Measurements from ENCODE around the gene ALG10B. TPM values are rescaled to one million over a fixed set of nuclear protein-coding genes. Genes with fewer than 3 reads are reported as not detected.
"Not testable (repeated sequence)": the region's sequence is repeated elsewhere in the genome, so short reads cannot be mapped to it uniquely, and the experiment has no call there.

The ALG10B gene
- total and polyA plus RNA-seq, 9 donors, result 2.2 to 11.8 (median 6.3) TPM

- Histone ChIP-seq H3K27ac (no peak overlapping the region), H3K4me3 (no peak overlapping the region), H3K27me3 (no peaks in the 10 kb centered on the region), H3K9me3 (no peaks in the 10 kb centered on the region), H3K36me3 (no peaks in the 10 kb centered on the region), H3K4me1 (ENCODE audit: insufficient read depth) (no peaks in the 10 kb centered on the region)
- intact Hi-C loops (cut with DNase I), result no loop called here
- TF ChIP-seq CTCF (IDR thresholded peaks at IDR 0.05), result no peak
- TF ChIP-seq POLR2A (IDR thresholded peaks at IDR 0.05), result no peak
- TF ChIP-seq EP300 (IDR thresholded peaks at IDR 0.05), result no peak
- no peak for DNase-seq
Observed at GRCh38 chr12:38282886-38283285, 33.7 kb upstream of the ALG10B start.

DNA sequence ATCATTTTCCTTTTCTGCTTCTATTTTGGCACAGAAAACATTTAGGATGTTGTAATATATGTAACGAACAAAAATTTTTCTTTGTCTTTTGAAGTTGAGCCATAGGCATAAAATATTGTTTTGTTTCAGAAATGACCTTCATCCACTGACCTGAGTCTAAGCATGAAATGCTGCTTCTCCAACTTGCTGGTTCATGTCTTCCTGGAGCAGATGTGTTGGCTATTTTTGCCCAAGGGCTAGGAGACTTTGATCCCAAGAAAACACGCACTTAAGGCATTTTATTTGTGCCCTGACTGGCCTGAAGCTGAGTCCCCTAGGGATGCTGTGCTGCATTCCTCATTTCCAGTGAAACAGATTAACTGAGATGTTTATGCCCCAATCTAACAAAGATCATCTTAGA is 27.2 kb upstream of the ALG10B start:
- TF ChIP-seq EP300 (IDR thresholded peaks at IDR 0.05) (no peak), CTCF (IDR thresholded peaks at IDR 0.05) (no peak), POLR2A (IDR thresholded peaks at IDR 0.05) (no peak)
- H3K36me3 ChIP-seq, result no peaks in the 10 kb centered on the region
- intact Hi-C loops (cut with DNase I), result no loop called here
- no peak overlapping the region for H3K27ac ChIP-seq
- no peak overlapping the region for H3K4me3 ChIP-seq
- H3K27me3 ChIP-seq, result no peaks in the 10 kb centered on the region
- DNase-seq, result no peak
- no peaks in the 10 kb centered on the region for H3K4me1 ChIP-seq (ENCODE audit: insufficient read depth)
- no peaks in the 10 kb centered on the region for H3K9me3 ChIP-seq
- WGBS, 3 donors, result 57 to 61% (median 58%) methylated on average over 2 of the region's 2 CpGs

- Histone ChIP-seq H3K27ac (no peak overlapping the region), H3K27me3 (no peaks in the 10 kb centered on the region), H3K4me3 (no peak overlapping the region), H3K36me3 (no peaks in the 10 kb centered on the region), H3K4me1 (ENCODE audit: insufficient read depth) (no peaks in the 10 kb centered on the region), H3K9me3 (no peaks in the 10 kb centered on the region)
- WGBS, 3 donors, result 48 to 64% (median 63%) methylated on average over 4 of the region's 4 CpGs
- intact Hi-C loops (cut with DNase I), result no loop called here
- TF ChIP-seq EP300 (IDR thresholded peaks at IDR 0.05) (no peak), POLR2A (IDR thresholded peaks at IDR 0.05) (no peak), CTCF (IDR thresholded peaks at IDR 0.05) (no peak)
- no peak for DNase-seq
Observed at GRCh38 chr12:38291160-38291559, 25.4 kb upstream of the ALG10B start.

DNA sequence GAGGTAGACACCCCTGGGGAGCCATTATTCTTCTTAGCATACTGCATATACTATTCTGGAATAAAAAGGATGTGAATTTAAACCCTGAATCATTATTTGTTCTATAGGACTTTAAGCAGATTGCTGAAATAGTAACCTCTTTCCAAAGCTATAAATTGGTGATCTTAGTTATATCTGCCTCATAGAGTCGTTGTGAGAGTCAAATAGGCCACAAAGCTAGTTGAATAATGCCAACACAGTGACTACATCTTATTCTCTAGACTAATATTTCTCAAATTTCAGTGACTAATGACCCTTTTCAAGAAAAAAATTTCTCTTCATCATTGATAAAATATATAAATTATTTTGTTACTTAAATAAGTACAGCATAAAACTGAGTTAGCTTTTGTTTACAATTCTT is 13.6 kb upstream of the ALG10B start:
- intact Hi-C loops (cut with DNase I); H3K9me3 ChIP-seq; H3K27ac ChIP-seq; H3K36me3 ChIP-seq; DNase-seq; H3K4me3 ChIP-seq; H3K27me3 ChIP-seq; H3K4me1 ChIP-seq (ENCODE audit: insufficient read depth): not testable (repeated sequence)
- WGBS, 3 donors, result 9 to 31% (median 15%) methylated on average over 1 of the region's 1 CpG

GRCh38 chr12:38321966-38322365 is 5.4 kb downstream of the ALG10B start:
- intact Hi-C loops (cut with DNase I); H3K36me3 ChIP-seq; H3K27me3 ChIP-seq; H3K4me3 ChIP-seq; H3K27ac ChIP-seq; H3K9me3 ChIP-seq; H3K4me1 ChIP-seq (ENCODE audit: insufficient read depth); DNase-seq: not testable (repeated sequence)
- 84 to 87% (median 87%) methylated on average over 2 of the region's 2 CpGs for whole genome bisulfite sequencing, 3 donors

DNA sequence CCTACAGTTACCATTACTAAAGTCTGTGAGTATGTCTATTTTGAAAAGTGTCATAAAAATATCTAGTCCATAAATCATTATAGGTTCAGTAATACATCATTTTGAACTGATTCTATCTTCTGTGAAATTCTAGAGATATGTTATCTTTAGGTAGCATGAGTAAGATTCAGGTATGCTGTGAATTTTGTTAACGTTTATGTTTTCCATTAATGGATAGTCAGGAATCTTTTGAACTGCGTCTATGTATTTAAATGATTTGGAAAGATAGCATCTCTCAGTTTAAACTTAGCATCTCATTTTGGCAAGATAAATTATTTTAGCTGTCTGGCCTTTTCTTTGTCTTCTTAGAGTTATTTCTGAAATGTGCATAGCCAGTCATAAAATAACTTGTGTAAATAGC is 8.3 kb downstream of the ALG10B start:
- intact Hi-C loops (cut with DNase I), result no loop called here
- no peaks in the 10 kb centered on the region for H3K4me1 ChIP-seq (ENCODE audit: insufficient read depth)
- DNase-seq, result no peak
- TF ChIP-seq EP300 (IDR thresholded peaks at IDR 0.05) (no peak), POLR2A (IDR thresholded peaks at IDR 0.05) (no peak), CTCF (IDR thresholded peaks at IDR 0.05) (no peak)
- no peak overlapping the region for H3K27ac ChIP-seq
- 68 to 79% (median 73%) methylated on average over 2 of the region's 2 CpGs for WGBS, 3 donors
- no peaks in the 10 kb centered on the region for H3K9me3 ChIP-seq
- H3K36me3 ChIP-seq, result no peaks in the 10 kb centered on the region
- no peaks in the 10 kb centered on the region for H3K27me3 ChIP-seq
- no peak overlapping the region for H3K4me3 ChIP-seq

Data from ovary (tissue), 9 donors.